ENCODE results near the gene ARRDC2. TPM values are rescaled to one million over a fixed set of nuclear protein-coding genes. Genes with fewer than 3 reads are reported as not detected.

Gene ARRDC2
- total and polyA plus RNA-seq, 9 of the 15 experiments (the other 6 are each of a cell fraction or from before 2014, with no cell fraction given) = 1.9 to 27.4 (median 15.2) TPM

DNA sequence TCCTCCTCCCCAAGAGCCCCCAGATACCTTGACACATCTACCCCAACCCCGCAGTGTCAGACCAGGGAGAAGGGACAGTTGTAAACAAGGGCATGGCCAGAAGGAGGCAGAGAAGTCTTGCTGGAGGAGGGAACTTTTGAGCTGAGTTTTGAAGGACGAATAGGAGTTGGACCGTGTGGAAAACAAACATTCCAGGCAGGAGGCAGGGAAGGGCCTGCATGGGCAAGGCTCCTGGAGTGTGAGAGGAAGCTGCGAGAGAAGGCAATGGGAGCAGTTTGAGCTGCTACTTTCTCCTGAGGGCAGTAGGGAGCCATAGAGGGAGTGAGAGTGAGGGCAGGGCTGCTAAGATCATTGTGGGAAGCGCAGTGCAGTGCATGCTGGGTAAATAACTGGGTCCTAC, 55.5 kb downstream of the ARRDC2 start (continued):
- TF ChIP-seq, protein P1, sequence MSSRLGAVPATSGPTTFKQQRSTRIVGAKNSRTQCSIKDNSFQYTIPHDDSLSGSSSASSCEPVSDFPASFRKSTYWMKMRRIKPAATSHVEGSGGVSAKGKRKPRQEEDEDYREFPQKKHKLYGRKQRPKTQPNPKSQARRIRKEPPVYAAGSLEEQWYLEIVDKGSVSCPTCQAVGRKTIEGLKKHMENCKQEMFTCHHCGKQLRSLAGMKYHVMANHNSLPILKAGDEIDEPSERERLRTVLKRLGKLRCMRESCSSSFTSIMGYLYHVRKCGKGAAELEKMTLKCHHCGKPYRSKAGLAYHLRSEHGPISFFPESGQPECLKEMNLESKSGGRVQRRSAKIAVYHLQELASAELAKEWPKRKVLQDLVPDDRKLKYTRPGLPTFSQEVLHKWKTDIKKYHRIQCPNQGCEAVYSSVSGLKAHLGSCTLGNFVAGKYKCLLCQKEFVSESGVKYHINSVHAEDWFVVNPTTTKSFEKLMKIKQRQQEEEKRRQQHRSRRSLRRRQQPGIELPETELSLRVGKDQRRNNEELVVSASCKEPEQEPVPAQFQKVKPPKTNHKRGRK (tag; IDR thresholded peaks at IDR 0.05) = no peak
- TF ChIP-seq HOXB6 (CRISPR knock-in tag; IDR thresholded peaks at IDR 0.05; ENCODE audit: borderline replicate concordance) (no peak), TCF7 (IDR thresholded peaks at IDR 0.05; ENCODE audit: borderline replicate concordance) (no peak), HMG20A (CRISPR knock-in tag; conservative IDR thresholded peaks at IDR 0.05) (no peak), ZNF707 (CRISPR knock-in tag; conservative IDR thresholded peaks at IDR 0.05) (no peak), TEAD2 (tag; IDR thresholded peaks at IDR 0.05) (no peak), ZNF146 (CRISPR knock-in tag; IDR thresholded peaks at IDR 0.05; ENCODE audit: unreplicated experiment) (no peak), BRF1 (IDR thresholded peaks at IDR 0.05; ENCODE audit: borderline replicate concordance, extremely low read depth, insufficient read length) (no peak), RAD21 (CRISPR knock-in tag; conservative IDR thresholded peaks at IDR 0.05 in 1 of 2, IDR thresholded peaks at IDR 0.05 in 1 of 2) (peak; percentile 58 to 69), POLR2A (conservative IDR thresholded peaks at IDR 0.05) (no peak), CEBPG (CRISPR knock-in tag; IDR thresholded peaks at IDR 0.05) (no peak), CEBPG (tag; conservative IDR thresholded peaks at IDR 0.05 in 1 of 2, IDR thresholded peaks at IDR 0.05 in 1 of 2) (no peak), ARID1B (IDR thresholded peaks at IDR 0.05) (0 out of 2 replicates have a peak, but pooled peaks have one; percentile 18), ZZZ3 (IDR thresholded peaks at IDR 0.05) (no peak), SMC3 (conservative IDR thresholded peaks at IDR 0.05; ENCODE audit: insufficient read depth, low read depth, low read length) (peak; percentile 66), NR1H2 (CRISPR knock-in tag; IDR thresholded peaks at IDR 0.05) (no peak)
- TF ChIP-seq, protein P2, sequence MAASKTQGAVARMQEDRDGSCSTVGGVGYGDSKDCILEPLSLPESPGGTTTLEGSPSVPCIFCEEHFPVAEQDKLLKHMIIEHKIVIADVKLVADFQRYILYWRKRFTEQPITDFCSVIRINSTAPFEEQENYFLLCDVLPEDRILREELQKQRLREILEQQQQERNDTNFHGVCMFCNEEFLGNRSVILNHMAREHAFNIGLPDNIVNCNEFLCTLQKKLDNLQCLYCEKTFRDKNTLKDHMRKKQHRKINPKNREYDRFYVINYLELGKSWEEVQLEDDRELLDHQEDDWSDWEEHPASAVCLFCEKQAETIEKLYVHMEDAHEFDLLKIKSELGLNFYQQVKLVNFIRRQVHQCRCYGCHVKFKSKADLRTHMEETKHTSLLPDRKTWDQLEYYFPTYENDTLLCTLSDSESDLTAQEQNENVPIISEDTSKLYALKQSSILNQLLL (CRISPR knock-in tag; IDR thresholded peaks at IDR 0.05; ENCODE audit: borderline replicate concordance) = no peak
- TF ChIP-seq, protein P3, sequence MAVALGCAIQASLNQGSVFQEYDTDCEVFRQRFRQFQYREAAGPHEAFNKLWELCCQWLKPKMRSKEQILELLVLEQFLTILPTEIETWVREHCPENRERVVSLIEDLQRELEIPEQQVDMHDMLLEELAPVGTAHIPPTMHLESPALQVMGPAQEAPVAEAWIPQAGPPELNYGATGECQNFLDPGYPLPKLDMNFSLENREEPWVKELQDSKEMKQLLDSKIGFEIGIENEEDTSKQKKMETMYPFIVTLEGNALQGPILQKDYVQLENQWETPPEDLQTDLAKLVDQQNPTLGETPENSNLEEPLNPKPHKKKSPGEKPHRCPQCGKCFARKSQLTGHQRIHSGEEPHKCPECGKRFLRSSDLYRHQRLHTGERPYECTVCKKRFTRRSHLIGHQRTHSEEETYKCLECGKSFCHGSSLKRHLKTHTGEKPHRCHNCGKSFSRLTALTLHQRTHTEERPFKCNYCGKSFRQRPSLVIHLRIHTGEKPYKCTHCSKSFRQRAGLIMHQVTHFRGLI (CRISPR knock-in tag; IDR thresholded peaks at IDR 0.05) = no peak
- TF ChIP-seq, protein P4, sequence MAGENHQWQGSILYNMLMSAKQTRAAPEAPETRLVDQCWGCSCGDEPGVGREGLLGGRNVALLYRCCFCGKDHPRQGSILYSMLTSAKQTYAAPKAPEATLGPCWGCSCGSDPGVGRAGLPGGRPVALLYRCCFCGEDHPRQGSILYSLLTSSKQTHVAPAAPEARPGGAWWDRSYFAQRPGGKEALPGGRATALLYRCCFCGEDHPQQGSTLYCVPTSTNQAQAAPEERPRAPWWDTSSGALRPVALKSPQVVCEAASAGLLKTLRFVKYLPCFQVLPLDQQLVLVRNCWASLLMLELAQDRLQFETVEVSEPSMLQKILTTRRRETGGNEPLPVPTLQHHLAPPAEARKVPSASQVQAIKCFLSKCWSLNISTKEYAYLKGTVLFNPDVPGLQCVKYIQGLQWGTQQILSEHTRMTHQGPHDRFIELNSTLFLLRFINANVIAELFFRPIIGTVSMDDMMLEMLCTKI (IDR thresholded peaks at IDR 0.05; ENCODE audit: partially characterized antibody) = no peak
- TF ChIP-seq, protein P5, sequence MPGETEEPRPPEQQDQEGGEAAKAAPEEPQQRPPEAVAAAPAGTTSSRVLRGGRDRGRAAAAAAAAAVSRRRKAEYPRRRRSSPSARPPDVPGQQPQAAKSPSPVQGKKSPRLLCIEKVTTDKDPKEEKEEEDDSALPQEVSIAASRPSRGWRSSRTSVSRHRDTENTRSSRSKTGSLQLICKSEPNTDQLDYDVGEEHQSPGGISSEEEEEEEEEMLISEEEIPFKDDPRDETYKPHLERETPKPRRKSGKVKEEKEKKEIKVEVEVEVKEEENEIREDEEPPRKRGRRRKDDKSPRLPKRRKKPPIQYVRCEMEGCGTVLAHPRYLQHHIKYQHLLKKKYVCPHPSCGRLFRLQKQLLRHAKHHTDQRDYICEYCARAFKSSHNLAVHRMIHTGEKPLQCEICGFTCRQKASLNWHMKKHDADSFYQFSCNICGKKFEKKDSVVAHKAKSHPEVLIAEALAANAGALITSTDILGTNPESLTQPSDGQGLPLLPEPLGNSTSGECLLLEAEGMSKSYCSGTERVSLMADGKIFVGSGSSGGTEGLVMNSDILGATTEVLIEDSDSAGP (CRISPR knock-in tag; IDR thresholded peaks at IDR 0.05) = no peak
